Measurements from ENCODE around the gene ANKRD29. TPM values are rescaled to one million over a fixed set of nuclear protein-coding genes. Genes with fewer than 3 reads are reported as not detected.
A peak's percentile ranks its signal among the peaks of the same experiment; 100 is the strongest.

Gene ANKRD29
- total and polyA plus RNA-seq, 2 experiments from 2014 or later = 6.6 to 36.6 TPM

DNA sequence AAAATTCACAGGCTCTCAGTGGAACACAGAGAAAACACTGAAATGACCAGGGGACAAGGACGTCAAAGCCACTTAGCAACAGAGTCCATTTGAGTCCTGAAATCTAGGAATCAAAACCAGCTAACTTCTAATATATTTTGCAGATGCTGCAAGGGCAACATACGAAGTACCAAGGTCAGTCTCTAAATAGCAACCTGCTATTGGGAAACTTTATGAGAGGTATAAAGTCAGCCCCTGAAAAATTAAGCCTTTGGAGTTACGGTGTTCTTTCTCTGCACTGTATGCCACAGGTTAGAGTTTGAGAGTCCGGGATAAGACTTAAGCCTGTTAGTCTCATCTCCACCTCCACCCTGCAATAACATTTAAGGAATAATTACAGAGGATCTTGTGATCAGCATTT is 89.7 kb downstream of the ANKRD29 start:
- H3K4me3 ChIP-seq = no peak overlapping the region
- H3K27me3 Mint-ChIP-seq (ENCODE audit: insufficient read depth, low read depth, poor library complexity) = no peaks in the 10 kb centered on the region
- H3K79me2 ChIP-seq (replicated peaks; ENCODE audit: insufficient read depth) = peaks cover 23% of the 10 kb centered on the region
- DNase-seq (ENCODE audit: low spot score) = no peak
- H3K4me2 ChIP-seq = no peak overlapping the region
- peaks cover 6% of the 10 kb centered on the region for H3K4me1 ChIP-seq (ENCODE audit: insufficient read depth)
- 0 out of 2 replicates have a peak overlapping the region, but pooled peaks have one; percentile 1 for H3K27ac ChIP-seq (ENCODE audit: low read depth)
- ATAC-seq = no peak
- H3K4me3 Mint-ChIP-seq = no peak overlapping the region
- H3K36me3 ChIP-seq (ENCODE audit: insufficient read depth) = peaks cover 27% of the 10 kb centered on the region; the same call in 1 of the 2 replicates
- H3K9me2 ChIP-seq (ENCODE audit: insufficient read depth) = no peaks in the 10 kb centered on the region
- H3K27me3 ChIP-seq (ENCODE audit: insufficient read depth) = no peaks in the 10 kb centered on the region
- no peaks in the 10 kb centered on the region for H3K9me3 Mint-ChIP-seq
- TF ChIP-seq ZNF114 (CRISPR knock-in tag; IDR thresholded peaks at IDR 0.05) = no peak
- TF ChIP-seq STAT1 (IDR thresholded peaks at IDR 0.05; ENCODE audit: unreplicated experiment) = no peak
- no peak for TF ChIP-seq NANOG (IDR thresholded peaks at IDR 0.05; ENCODE audit: borderline replicate concordance)
- TF ChIP-seq, protein P1, sequence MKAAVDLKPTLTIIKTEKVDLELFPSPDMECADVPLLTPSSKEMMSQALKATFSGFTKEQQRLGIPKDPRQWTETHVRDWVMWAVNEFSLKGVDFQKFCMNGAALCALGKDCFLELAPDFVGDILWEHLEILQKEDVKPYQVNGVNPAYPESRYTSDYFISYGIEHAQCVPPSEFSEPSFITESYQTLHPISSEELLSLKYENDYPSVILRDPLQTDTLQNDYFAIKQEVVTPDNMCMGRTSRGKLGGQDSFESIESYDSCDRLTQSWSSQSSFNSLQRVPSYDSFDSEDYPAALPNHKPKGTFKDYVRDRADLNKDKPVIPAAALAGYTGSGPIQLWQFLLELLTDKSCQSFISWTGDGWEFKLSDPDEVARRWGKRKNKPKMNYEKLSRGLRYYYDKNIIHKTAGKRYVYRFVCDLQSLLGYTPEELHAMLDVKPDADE (IDR thresholded peaks at IDR 0.05) = no peak
- no peak for TF ChIP-seq JUNB (IDR thresholded peaks at IDR 0.05; ENCODE audit: unreplicated experiment)
- TF ChIP-seq CTCF (conservative IDR thresholded peaks at IDR 0.05; ENCODE audit: low read depth in 2 of 2) = no peak
- no peak for TF ChIP-seq REST (IDR thresholded peaks at IDR 0.05; ENCODE audit: unreplicated experiment)
- TF ChIP-seq CREB1 (CRISPR knock-in tag; IDR thresholded peaks at IDR 0.05; ENCODE audit: low read depth) = no peak
- TF ChIP-seq, protein P2, sequence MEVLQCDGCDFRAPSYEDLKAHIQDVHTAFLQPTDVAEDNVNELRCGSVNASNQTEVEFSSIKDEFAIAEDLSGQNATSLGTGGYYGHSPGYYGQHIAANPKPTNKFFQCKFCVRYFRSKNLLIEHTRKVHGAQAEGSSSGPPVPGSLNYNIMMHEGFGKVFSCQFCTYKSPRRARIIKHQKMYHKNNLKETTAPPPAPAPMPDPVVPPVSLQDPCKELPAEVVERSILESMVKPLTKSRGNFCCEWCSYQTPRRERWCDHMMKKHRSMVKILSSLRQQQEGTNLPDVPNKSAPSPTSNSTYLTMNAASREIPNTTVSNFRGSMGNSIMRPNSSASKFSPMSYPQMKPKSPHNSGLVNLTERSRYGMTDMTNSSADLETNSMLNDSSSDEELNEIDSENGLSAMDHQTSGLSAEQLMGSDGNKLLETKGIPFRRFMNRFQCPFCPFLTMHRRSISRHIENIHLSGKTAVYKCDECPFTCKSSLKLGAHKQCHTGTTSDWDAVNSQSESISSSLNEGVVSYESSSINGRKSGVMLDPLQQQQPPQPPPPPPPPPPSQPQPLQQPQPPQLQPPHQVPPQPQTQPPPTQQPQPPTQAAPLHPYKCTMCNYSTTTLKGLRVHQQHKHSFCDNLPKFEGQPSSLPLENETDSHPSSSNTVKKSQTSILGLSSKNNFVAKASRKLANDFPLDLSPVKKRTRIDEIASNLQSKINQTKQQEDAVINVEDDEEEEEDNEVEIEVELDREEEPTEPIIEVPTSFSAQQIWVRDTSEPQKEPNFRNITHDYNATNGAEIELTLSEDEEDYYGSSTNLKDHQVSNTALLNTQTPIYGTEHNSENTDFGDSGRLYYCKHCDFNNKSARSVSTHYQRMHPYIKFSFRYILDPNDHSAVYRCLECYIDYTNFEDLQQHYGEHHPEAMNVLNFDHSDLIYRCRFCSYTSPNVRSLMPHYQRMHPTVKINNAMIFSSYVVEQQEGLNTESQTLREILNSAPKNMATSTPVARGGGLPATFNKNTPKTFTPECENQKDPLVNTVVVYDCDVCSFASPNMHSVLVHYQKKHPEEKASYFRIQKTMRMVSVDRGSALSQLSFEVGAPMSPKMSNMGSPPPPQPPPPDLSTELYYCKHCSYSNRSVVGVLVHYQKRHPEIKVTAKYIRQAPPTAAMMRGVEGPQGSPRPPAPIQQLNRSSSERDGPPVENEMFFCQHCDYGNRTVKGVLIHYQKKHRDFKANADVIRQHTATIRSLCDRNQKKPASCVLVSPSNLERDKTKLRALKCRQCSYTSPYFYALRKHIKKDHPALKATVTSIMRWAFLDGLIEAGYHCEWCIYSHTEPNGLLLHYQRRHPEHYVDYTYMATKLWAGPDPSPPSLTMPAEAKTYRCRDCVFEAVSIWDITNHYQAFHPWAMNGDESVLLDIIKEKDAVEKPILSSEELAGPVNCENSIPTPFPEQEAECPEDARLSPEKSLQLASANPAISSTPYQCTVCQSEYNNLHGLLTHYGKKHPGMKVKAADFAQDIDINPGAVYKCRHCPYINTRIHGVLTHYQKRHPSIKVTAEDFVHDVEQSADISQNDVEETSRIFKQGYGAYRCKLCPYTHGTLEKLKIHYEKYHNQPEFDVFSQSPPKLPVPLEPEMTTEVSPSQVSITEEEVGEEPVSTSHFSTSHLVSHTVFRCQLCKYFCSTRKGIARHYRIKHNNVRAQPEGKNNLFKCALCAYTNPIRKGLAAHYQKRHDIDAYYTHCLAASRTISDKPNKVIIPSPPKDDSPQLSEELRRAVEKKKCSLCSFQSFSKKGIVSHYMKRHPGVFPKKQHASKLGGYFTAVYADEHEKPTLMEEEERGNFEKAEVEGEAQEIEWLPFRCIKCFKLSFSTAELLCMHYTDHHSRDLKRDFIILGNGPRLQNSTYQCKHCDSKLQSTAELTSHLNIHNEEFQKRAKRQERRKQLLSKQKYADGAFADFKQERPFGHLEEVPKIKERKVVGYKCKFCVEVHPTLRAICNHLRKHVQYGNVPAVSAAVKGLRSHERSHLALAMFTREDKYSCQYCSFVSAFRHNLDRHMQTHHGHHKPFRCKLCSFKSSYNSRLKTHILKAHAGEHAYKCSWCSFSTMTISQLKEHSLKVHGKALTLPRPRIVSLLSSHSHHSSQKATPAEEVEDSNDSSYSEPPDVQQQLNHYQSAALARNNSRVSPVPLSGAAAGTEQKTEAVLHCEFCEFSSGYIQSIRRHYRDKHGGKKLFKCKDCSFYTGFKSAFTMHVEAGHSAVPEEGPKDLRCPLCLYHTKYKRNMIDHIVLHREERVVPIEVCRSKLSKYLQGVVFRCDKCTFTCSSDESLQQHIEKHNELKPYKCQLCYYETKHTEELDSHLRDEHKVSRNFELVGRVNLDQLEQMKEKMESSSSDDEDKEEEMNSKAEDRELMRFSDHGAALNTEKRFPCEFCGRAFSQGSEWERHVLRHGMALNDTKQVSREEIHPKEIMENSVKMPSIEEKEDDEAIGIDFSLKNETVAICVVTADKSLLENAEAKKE (CRISPR knock-in tag; IDR thresholded peaks at IDR 0.05) = no peak
- TF ChIP-seq ZNF331 (CRISPR knock-in tag; IDR thresholded peaks at IDR 0.05; ENCODE audit: low read depth) = no peak
- TF ChIP-seq POLR2AphosphoS5 (IDR thresholded peaks at IDR 0.05; ENCODE audit: low read depth) = no peak
- TF ChIP-seq EZH2phosphoT487 (IDR thresholded peaks at IDR 0.05; ENCODE audit: unreplicated experiment) = no peak
- no peak for TF ChIP-seq EZH2 (IDR thresholded peaks at IDR 0.05; ENCODE audit: low read depth, unreplicated experiment)
- H3K27ac Mint-ChIP-seq = no peak overlapping the region
- H2AFZ ChIP-seq = no peak overlapping the region
- peaks cover 8% of the 10 kb centered on the region; the same call in 1 of the 2 replicates for H4K20me1 ChIP-seq (replicated peaks; ENCODE audit: insufficient read depth)
- no peaks in the 10 kb centered on the region for H3F3A ChIP-seq (replicated peaks; ENCODE audit: low read depth)
- peaks cover 40% of the 10 kb centered on the region for H3K36me3 Mint-ChIP-seq (ENCODE audit: low read depth)
- H3K4me1 Mint-ChIP-seq = peaks cover 15% of the 10 kb centered on the region
